ENCODE measurements around the gene SIAH2. TPM values are rescaled to one million over a fixed set of nuclear protein-coding genes. Genes with fewer than 3 reads are reported as not detected.

SIAH2 gene
- total RNA-seq, 2 donors from 2014 or later = 36.2 to 54.6 TPM

- Histone ChIP-seq H3K27me3 (replicated peaks; ENCODE audit: insufficient read depth) (no peaks in the 10 kb centered on the region), H3K36me3 (no peaks in the 10 kb centered on the region), H3K4me1 (ENCODE audit: control insufficient read depth in 1 of 2, low read depth in 2 of 2) (peaks cover 19 to 44% of the 10 kb centered on the region in 2 donors), H3K4me3 (no peak overlapping the region), H3K27ac (no peak overlapping the region), H3K9me3 (no peaks in the 10 kb centered on the region)
- ATAC-seq (ENCODE audit: insufficient number of reproducible peaks, low FRiP score, low read depth) (no peak), DNase-seq (ENCODE audit: low spot score) (no peak)
- no peak for TF ChIP-seq CTCF (IDR thresholded peaks at IDR 0.05)
These were observed 22.1 kb downstream of the SIAH2 start for GRCh38 chr3:150740733-150741496.

GRCh38 chr3:150739877-150740645 is 22.9 kb downstream of the SIAH2 start:
- no peak overlapping the region for H3K4me3 ChIP-seq
- H3K9me3 ChIP-seq = no peaks in the 10 kb centered on the region
- peaks cover 18 to 36% of the 10 kb centered on the region in 2 donors for H3K4me1 ChIP-seq (ENCODE audit: control insufficient read depth in 1 of 2, low read depth in 2 of 2)
- H3K27ac ChIP-seq = no peak overlapping the region
- TF ChIP-seq CTCF (IDR thresholded peaks at IDR 0.05) = no peak
- DNase-seq (ENCODE audit: low spot score) = no peak
- no peaks in the 10 kb centered on the region for H3K36me3 ChIP-seq
- no peaks in the 10 kb centered on the region for H3K27me3 ChIP-seq (replicated peaks; ENCODE audit: insufficient read depth)
- ATAC-seq (ENCODE audit: insufficient number of reproducible peaks, low FRiP score, low read depth) = no peak

GRCh38 chr3:150739200-150739863 is 23.6 kb downstream of the SIAH2 start:
- TF ChIP-seq CTCF (IDR thresholded peaks at IDR 0.05) = no peak
- H3K36me3 ChIP-seq = no peaks in the 10 kb centered on the region
- ATAC-seq (ENCODE audit: insufficient number of reproducible peaks, low FRiP score, low read depth) (no peak), DNase-seq (ENCODE audit: low spot score) (no peak)
- peaks cover 13 to 28% of the 10 kb centered on the region in 2 donors for H3K4me1 ChIP-seq (ENCODE audit: control insufficient read depth in 1 of 2, low read depth in 2 of 2)
- H3K4me3 ChIP-seq = no peak overlapping the region
- H3K9me3 ChIP-seq = no peaks in the 10 kb centered on the region
- H3K27ac ChIP-seq = no peak overlapping the region
- H3K27me3 ChIP-seq (replicated peaks; ENCODE audit: insufficient read depth) = no peaks in the 10 kb centered on the region

GRCh38 chr3:150738688-150739087 is 24.3 kb downstream of the SIAH2 start:
- ATAC-seq (ENCODE audit: insufficient number of reproducible peaks, low FRiP score, low read depth) = no peak
- Histone ChIP-seq H3K27me3 (replicated peaks; ENCODE audit: insufficient read depth) (no peaks in the 10 kb centered on the region), H3K36me3 (no peaks in the 10 kb centered on the region), H3K4me1 (ENCODE audit: control insufficient read depth in 1 of 2, low read depth in 2 of 2) (peaks cover 6 to 22% of the 10 kb centered on the region in 2 donors), H3K9me3 (no peaks in the 10 kb centered on the region), H3K27ac (no peak overlapping the region), H3K4me3 (no peak overlapping the region)
- DNase-seq (ENCODE audit: low spot score) = no peak
- TF ChIP-seq CTCF (IDR thresholded peaks at IDR 0.05) = no peak
